OCI-M1 (cell line): ENCODE results near the gene CALHM6.
"Not testable (repeated sequence)": the region's sequence is repeated elsewhere in the genome, so short reads cannot be mapped to it uniquely, and the experiment has no call there.

Experiments used
- DNase-seq: peaks from one replicate; lab custom pipeline; 2025; lab: John Stamatoyannopoulos, UW

The CALHM6 gene

DNA sequence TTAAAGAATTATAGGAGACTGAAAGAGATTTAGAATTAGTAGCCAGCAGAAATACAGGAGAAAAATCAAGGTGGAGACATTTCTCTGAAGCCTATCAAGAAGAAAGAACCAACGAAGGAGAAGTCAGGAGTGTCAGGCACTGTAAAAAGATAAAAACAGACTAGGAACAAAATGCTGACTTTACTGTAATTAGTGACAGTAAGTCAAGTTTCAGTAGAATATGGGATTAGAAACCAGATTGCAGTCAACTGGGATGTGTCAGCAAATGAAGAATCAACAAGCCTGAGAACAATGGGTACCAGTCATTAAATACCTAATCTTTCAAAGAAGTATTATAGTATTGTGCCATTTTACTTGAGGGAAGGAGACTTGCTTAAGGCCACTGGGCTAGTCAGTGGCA lies 21.6 kb downstream of the CALHM6 start:
- DNase-seq, result no peak

DNA sequence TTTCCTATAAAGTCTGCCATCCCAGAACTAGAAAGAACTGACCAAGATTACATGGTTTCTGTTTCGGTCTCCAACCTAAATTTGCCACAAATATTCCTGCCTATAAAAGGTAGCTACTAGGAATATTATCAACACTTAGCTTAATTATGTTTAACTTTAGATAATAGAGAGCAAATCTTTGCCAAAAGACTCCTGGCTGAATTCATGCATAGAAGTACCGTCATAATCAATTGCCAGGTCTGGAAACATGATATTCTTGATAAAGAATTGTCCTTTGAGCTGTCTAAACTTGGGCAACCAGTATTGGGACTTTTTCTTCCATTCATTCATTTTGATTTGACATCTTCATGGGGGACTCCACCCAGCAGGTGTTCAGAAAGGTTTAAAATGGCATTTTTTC lies 22.4 kb downstream of the CALHM6 start:
- no peak for DNase-seq

DNA sequence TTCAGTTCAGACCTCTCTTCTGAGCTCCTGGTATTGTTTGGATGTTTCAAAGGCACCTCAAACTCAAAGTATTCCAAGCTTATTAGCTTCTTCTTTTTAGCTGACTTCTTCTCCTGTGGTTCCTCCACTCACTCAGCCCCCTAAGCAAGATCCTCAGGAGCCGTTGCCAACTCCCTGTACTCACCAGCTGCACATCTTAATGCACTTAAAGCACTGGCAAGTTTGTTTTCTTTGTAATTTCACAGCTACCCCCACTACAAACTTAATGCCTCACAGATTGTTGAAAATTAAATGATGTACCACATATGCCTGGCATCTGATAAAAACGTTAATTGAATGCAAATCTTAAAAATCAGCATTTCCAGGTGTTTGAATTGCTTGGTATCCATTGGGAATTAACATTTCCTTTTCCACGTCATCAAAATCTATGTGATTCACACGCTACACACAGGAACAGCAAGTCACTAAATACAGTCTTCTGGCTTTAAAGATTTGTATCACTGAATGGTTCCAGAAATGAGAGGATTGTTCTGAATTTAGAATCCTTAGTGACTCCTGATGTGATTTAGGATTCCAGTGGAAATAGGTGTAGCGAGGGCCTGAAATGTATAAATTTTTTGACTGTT lies 24.5 kb downstream of the CALHM6 start:
- no peak for DNase-seq

DNA sequence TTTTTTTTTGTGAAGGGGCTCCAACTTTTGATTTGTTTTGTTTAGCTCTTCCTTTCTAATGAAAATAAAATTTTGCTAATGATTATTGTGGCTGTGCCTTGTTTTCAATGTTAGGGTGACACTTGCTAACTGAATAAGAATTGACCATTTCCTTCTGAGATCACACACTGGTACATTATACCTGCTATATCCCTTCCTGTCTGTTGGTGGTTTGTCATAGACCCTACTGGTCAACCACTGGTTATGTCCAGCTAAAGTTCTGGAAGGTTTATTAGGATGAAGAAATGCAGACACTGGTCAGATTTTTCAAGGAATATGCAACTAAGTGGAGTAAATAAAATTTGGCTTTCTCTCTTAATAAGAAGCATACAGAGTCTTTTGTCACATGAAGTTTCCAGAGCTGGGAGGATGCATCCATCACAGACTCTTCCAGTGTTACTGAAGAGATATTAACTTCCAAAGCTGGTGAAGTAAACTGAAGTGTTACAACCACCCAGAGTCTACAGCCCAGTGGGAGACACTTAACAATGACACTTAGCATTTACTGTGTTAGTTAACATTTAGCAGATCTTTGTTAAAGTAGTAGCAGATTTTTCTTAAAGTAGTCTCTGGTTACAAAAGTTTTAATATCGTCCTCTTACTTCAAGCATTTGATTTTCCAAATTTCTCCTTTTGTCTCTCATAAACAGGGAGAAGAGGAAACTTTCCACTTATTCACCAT lies 30.6 kb downstream of the CALHM6 start:
- no peak for DNase-seq

DNA sequence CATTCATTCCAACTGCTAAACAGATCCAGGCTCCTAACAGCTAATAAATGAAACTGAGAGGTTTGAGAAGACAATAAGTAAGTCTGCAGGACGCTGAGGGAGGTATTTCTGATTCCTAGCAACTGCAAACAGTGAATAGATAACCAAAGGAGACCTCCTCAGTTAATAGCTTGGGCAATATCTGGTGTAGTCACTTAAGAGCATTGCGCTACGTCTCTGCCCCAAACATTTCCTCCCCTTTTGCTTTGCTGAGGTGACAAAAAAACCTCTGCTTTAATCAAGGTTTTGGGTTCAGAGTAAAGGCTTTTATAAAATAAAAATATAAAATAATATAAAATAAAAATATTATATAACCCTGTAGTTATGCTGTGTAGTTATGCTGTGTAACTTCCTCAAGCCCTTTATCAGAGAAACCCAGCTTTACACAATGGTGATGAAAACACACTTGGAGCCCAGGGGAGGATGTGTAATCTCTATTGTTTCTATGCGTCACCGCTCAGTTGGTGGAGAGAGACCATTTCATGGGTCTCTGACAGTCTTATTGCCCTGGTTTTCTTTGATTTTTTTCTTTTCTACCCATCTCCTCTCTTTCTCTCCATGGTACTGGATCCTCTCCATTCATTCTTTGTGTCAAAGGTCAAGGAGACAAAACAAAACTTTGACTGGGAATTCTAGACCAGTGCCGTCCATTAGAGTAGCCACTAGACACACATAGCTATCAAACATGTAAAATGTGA lies 31.3 kb downstream of the CALHM6 start:
- peak; percentile 97 for DNase-seq

DNA sequence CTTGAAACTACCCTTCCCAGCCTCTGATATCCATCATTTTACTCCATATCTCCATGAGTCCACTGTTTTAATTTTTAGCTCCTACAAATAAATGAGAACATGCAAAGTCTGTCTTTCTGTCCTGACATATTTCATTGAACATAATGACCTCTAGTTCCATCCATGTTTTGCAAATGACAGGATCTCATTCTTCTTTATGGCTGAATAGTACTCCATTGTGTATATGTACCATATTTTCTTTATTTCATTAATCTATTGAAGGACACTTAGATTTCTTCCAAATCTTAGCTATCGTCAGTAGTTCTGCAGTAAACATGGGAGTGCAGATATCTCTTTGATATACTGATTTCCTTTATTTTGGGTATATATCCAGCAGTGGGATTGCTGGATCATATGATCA lies 34.0 kb downstream of the CALHM6 start:
- DNase-seq, result not testable (repeated sequence)

DNA sequence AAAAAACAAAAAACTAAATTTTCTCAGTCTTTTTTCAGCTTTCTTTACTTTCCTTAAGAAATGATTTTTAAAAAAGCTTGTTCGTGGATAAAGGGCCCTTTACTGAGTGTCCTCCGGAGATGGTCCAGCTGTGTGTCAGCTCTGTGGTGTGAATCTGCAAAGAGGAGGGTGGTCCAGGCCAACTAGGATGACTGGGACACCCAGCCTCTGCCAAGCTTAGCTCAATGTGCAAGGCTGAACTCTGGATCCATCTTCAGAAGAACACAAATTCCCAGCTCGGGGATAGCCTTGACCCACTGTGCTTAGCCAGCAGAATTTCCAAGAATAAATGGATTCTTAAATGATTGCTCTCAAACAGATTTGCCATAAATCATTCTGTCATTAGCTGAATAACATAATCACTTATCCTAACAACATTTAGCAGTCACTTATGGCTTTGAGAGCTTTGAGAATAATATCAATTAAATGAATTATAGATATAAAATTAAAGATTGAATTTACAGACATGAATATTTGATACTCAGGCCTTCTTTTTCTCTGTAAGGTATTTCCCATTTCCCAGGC lies 36.0 kb downstream of the CALHM6 start:
- no peak for DNase-seq

DNA sequence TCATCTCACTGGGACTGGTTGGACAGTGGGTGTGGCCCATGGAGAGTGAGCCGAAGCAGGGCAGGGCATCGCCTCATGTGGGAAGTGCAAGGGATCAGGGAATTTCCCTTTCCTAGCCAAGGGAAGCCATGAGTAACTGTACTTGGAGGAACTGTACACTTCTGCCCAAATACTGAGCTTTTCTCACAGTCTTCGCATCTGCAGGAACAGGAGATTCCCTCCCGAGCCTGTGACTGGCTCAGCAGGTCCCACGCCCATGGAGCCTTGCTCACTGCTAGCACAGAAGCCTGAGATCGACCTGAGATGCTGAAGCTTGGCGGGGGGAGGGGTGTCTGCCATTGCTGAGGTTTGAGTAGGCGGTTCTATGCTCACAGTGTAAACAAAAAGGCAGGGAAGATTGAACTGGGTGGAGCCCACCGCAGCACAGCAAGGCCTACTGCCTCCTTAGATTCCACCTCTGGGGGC lies 39.8 kb downstream of the CALHM6 start:
- DNase-seq, result peak; percentile 44

DNA sequence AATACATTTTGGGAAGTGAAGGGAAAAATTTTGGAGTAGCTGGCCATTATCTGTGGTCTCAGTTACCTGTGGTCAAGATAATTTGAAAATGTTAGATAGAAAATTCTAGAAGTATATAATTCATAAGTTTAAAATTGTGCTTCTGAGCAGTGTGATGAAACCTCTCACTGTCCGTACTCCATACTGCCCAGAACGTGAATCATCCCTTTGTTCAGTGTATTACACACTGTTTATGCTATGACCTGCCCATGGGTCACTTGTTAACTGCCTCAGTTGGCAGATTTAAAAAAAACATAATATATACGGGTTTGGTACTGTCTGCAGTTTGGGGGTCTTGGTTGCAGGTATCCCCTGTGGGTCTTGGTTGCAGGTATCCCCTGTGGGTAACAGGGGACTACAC lies 46.1 kb downstream of the CALHM6 start:
- no peak for DNase-seq

DNA sequence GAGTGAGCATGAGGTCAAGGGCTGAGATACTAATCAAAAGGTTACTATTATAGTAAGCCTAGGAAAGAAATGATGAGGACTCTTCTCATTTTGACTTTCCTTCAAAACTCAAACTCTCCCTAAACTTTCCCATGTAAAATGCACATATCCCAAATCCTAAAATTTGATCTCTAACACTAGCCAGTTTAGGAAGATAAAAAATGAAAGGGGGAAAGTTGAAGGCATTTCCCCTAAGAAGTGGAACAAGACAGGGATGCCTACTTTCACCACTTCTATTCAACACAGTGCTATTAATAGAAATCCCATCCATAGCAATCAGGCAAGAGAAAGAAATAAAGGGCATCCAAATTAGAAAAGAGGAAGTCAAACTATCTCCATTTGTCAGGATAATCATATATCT lies 47.4 kb downstream of the CALHM6 start:
- DNase-seq, result no peak

DNA sequence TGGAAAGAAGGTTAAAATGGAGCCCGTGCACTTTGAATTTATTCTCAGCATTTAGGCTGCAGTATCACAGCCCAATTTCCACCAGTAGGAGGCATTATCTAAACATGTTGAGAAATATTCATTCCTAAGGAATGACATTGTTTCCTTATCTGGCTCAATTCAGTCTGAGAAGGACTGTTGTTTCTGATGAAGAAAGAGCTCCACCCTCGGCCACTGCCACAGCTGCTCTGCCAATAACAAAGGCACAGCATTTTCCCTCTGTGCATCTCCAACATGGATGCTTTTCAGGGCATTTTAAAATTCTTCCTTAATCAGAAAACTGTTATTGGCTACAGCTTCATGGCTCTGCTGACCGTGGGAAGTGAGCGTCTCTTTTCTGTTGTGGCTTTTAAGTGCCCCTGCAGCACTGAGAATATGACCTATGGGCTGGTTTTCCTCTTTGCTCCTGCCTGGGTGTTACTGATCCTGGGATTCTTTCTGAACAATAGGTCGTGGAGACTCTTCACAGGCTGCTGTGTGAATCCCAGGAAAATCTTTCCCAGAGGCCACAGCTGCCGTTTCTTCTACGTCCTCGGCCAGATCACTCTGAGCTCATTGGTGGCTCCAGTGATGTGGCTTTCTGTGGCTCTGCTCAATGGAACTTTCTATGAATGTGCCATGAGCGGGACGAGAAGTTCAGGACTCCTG lies 50.4 kb downstream of the CALHM6 start, which contains the start of gene CALHM5:
Gene CALHM5 (plus strand): TSS at position 216 of the 687 bp plus-strand sequence. CDS start 58 bp downstream, at position 274.
- DNase-seq, result peak; percentile 92

DNA sequence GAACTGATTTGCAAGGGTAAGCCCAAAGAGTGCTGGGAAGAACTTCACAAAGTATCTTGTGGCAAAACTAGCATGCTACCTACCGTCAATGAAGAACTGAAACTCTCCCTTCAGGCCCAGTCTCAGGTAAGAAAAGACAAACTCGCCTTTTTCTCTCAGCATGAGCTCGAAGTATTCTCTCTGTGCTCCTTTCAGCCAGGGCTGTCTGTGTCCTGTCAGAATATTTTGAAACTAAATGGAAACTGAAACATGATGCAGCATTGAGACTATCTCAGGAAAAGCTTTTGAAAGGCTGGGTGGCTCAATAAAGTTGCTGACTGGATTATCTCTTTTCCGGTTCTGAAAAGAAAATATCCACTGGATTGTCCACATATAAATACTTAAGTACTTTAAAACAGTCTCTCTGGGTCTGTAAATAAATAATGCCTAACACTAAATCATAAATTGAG lies 51.0 kb downstream of the CALHM6 start:
- DNase-seq, result peak; percentile 48

DNA sequence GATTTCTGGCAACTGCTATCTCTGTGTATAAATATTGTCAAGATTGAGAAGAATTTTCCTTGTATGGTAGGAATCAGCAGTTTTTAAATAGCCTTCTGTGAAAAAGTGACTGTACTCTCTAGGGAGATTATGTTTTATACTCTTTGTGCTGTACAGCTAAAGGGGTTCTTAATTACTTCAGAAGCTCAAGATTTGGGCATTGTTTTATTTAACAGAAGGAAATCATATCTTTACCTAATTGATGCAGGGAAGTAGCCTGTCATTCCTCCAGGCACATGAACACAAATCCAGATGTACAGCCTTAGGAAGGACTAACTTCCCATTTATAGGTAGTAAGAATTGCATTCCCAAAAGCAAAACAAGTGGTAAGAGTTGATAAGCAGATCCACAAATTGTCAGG lies 51.6 kb downstream of the CALHM6 start:
- no peak for DNase-seq
